Tibial nerve (tissue), 4 donors: ENCODE results near the gene CHM. TPM values are rescaled to one million over a fixed set of nuclear protein-coding genes. Genes with fewer than 3 reads are reported as not detected.

Experiments used
- DNase-seq, 2 donors: peaks; one replicate each; pipeline ENCODE4 v3.0.0-alpha.2; 2019; ENCODE audit warnings: low spot score in 2 of 2
- H3K27ac ChIP-seq, 4 donors: fragments of 200-600 bp; sonication (generic) in 3 of 4; one replicate each; pipeline ENCODE4 v1.5.1; 2017 to 2019; ENCODE audit warnings: mild to moderate bottlenecking in 1 of 4
- H3K27me3 ChIP-seq, 2 donors: fragments of 200-600 bp; sonication (generic) in 1 of 2; one replicate each; pipeline versions ENCODE4 v1.5.1 to v1.6.0; 2017 to 2019
- H3K36me3 ChIP-seq, 3 donors: fragments of 200-600 bp; sonication (generic); one replicate each; pipeline ENCODE4 v1.5.1; 2018 to 2019
- H3K4me1 ChIP-seq, 4 donors: fragments of 200-600 bp; sonication (generic) in 3 of 4; one replicate each; pipeline ENCODE4 v1.5.1; 2017 to 2019
- H3K4me3 ChIP-seq, 4 donors: fragments of 200-600 bp; sonication (generic) in 3 of 4; one replicate each; pipeline ENCODE4 v1.5.1; 2017 to 2019; ENCODE audit warnings: mild to moderate bottlenecking in 1 of 4, moderate library complexity in 1 of 4
- H3K9me3 ChIP-seq, 4 donors: fragments of 200-600 bp; sonication (generic) in 3 of 4; one replicate each; pipeline ENCODE4 v1.5.1; 2017 to 2019
- EP300 ChIP-seq, 2 donors: sonication (generic); formaldehyde crosslinking; IDR thresholded peaks; one replicate each; pipeline ENCODE4 v1.6.1; 2017; ENCODE audit warnings: antibody characterized with exemption in 2 of 2, mild to moderate bottlenecking in 1 of 2
- POLR2A ChIP-seq, 2 donors: fragments of 450-650 bp; IDR thresholded peaks; one replicate each; pipeline ENCODE4 v1.6.1; 2017; ENCODE audit warnings: antibody characterized with exemption in 2 of 2, mild to moderate bottlenecking in 2 of 2, moderate library complexity in 2 of 2
- WGBS, 2 donors: methylation state at CpG; one replicate each; pipeline ENCODE4 v1.1.5; 2018; 5-methylcytosine and 5-hydroxymethylcytosine counted together
- total RNA-seq, 4 donors: library from RNA; depleted of rRNA; stranded (reverse); fragments of >200 nt; gene quantifications; one replicate each; pipeline ENCODE4 v1.1.0, GENCODE V29; 2016
- TF ChIP-seq, protein P1 (sequence below), 5 experiments: fragments of 200-600 bp in 3 of 5; fragments of 450-650 bp in 2 of 5; sonication (generic) in 3 of 5; IDR thresholded peaks; one replicate each; pipeline ENCODE4 v1.5.1; 2016 to 2019; ENCODE audit warnings: antibody characterized with exemption in 5 of 5, mild to moderate bottlenecking in 3 of 5, moderate library complexity in 2 of 5

CHM gene, protein sequence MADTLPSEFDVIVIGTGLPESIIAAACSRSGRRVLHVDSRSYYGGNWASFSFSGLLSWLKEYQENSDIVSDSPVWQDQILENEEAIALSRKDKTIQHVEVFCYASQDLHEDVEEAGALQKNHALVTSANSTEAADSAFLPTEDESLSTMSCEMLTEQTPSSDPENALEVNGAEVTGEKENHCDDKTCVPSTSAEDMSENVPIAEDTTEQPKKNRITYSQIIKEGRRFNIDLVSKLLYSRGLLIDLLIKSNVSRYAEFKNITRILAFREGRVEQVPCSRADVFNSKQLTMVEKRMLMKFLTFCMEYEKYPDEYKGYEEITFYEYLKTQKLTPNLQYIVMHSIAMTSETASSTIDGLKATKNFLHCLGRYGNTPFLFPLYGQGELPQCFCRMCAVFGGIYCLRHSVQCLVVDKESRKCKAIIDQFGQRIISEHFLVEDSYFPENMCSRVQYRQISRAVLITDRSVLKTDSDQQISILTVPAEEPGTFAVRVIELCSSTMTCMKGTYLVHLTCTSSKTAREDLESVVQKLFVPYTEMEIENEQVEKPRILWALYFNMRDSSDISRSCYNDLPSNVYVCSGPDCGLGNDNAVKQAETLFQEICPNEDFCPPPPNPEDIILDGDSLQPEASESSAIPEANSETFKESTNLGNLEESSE
- 10 to 100 TPM; 16.2 to 27.8 (median 18.1) TPM for total RNA-seq

DNA sequence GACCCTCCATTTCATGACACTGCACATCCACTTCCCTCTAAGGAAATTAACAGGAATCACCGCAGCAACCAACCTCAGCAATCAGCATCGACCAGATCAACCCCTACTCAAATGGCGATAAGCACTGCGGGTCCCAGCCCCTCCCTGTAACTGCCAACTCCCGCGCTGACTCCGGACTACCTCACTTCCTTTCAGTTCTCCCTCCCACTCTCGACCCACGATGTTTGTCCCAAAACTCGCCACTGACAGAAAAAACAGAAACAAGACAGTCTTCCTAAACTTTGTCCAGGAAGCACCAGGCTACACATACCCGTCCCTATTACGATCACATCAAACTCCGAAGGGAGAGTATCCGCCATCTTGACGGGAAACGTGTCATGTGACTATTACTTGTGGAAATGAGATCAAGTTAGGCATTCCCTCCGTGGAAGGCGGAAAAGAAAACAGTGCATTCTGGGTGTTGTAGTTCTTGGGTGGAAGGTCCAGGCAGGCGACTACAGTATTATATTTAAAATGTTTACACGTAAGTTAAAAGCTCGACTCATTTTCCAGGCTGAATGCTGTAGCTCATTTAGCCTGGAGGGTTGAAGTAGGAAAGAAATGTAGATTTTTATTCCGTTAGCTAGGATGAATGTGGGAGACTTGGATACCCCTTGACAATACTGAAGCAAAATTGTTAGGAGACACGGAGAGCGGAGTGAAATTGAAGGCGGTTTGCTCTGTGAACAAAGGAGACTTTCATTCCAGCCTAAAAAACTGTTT, at the start of gene CHM:
Gene CHM (minus strand): TSS at position 385 of the 762 bp plus-strand sequence. CDS start 26 bp downstream, at position 359.
- H3K27ac ChIP-seq = peak within 1 kb of the TSS; percentile 79 to 92 (median 83)
- peaks cover 0 to 14% (median 0%) of the 10 kb centered on the region in 4 donors for H3K4me1 ChIP-seq
- DNase-seq = peak; percentile 14 to 71
- H3K27me3 ChIP-seq = no peaks in the 10 kb centered on the region
- no peaks in the 10 kb centered on the region for H3K36me3 ChIP-seq
- 0 to 24% methylated on average over 24 to 25 of the region's 25 CpGs for WGBS, 2 donors
- TF ChIP-seq POLR2A (IDR thresholded peaks at IDR 0.05) (peak in 1 of 2 donors; percentile 57), EP300 (IDR thresholded peaks at IDR 0.05) (peak; percentile 49 to 97)
- TF ChIP-seq, protein P1, sequence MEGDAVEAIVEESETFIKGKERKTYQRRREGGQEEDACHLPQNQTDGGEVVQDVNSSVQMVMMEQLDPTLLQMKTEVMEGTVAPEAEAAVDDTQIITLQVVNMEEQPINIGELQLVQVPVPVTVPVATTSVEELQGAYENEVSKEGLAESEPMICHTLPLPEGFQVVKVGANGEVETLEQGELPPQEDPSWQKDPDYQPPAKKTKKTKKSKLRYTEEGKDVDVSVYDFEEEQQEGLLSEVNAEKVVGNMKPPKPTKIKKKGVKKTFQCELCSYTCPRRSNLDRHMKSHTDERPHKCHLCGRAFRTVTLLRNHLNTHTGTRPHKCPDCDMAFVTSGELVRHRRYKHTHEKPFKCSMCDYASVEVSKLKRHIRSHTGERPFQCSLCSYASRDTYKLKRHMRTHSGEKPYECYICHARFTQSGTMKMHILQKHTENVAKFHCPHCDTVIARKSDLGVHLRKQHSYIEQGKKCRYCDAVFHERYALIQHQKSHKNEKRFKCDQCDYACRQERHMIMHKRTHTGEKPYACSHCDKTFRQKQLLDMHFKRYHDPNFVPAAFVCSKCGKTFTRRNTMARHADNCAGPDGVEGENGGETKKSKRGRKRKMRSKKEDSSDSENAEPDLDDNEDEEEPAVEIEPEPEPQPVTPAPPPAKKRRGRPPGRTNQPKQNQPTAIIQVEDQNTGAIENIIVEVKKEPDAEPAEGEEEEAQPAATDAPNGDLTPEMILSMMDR (IDR thresholded peaks at IDR 0.05) = no peak
- H3K4me3 ChIP-seq = peak within 1 kb of the TSS; percentile 34 to 59 (median 47)
- H3K9me3 ChIP-seq = no peaks in the 10 kb centered on the region

DNA sequence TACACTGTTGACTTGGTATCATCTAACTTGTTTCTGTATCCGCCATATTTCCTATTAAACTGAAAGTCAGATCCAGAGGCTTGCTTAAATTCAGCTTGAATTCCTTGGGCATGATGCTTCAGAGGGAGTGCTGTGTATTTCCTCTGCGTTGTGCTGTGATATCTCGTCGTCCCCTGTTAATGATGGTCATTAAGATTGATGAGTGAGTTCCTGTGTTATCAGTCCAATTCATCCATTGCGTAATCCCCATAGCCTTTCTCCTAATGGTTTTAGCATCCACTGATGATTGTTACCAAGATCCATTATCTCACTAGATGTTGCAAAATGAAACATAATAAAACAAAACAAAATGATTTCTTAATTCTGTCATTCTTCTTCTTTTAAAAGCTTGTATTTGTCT, 31.3 kb upstream of the CHM start:
- H3K4me1 ChIP-seq = no peaks in the 10 kb centered on the region
- 42 to 57% methylated on average over 5 of the region's 5 CpGs for WGBS, 2 donors
- H3K4me3 ChIP-seq = no peak overlapping the region

DNA sequence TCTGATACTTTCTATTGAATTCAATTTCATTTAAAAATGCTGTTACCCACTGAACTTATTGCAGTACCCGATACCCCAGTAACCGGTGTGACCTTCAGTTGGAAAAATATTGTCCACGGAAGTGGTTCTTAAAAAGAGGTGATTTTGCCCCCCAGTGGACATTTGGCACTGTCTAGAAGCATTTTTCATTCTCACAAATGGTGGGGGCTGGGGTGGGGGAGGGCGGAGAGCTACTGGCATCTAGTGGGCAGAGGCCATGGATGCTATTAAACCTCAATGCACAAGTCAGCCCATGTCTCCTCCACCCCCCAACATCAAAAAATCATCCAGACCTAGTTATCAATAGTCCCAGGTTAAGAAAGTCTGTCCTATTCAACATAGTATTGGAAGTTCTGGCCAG, 19.6 kb upstream of the CHM start:
- Histone ChIP-seq H3K9me3 (no peaks in the 10 kb centered on the region), H3K27ac (no peak overlapping the region), H3K4me1 (no peaks in the 10 kb centered on the region), H3K4me3 (no peak overlapping the region), H3K27me3 (peaks cover 0 to 17% of the 10 kb centered on the region in 2 donors), H3K36me3 (no peaks in the 10 kb centered on the region)
- 42 to 55% methylated on average over 4 of the region's 4 CpGs for WGBS, 2 donors
- DNase-seq = no peak
- TF ChIP-seq EP300 (IDR thresholded peaks at IDR 0.05) (no peak), POLR2A (IDR thresholded peaks at IDR 0.05) (no peak)
- TF ChIP-seq, protein P1 (IDR thresholded peaks at IDR 0.05) = no peak

More for the DNA sequence above, 31.3 kb upstream of the CHM start:
- no peak overlapping the region for H3K27ac ChIP-seq
- no peaks in the 10 kb centered on the region for H3K9me3 ChIP-seq
- TF ChIP-seq, protein P1 (IDR thresholded peaks at IDR 0.05) = no peak
- TF ChIP-seq EP300 (IDR thresholded peaks at IDR 0.05) (no peak), POLR2A (IDR thresholded peaks at IDR 0.05) (no peak)
- no peaks in the 10 kb centered on the region for H3K36me3 ChIP-seq
- no peaks in the 10 kb centered on the region for H3K27me3 ChIP-seq
- DNase-seq = no peak

DNA sequence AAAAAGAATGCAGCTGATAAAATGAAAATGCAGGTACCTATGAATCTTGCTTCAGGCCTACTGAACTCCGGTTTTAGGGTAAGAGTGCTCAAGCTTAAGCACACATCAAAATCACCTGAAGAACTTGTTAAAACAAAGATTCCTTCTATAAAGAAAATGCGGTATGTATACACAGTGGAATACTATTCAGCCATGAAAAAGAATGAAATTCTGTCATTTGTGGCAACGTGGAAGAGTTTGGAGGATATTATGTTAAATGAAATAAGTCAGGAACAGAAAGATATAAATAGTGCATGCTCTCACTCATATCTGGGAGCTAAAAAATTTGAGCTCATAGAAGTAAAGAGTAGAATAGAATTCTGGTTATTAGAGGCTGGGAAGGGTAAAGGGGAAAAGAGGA, 14.0 kb upstream of the CHM start:
- TF ChIP-seq, protein P1 (IDR thresholded peaks at IDR 0.05) = no peak
- no peak for TF ChIP-seq EP300 (IDR thresholded peaks at IDR 0.05)
- Histone ChIP-seq H3K27ac (no peak overlapping the region), H3K4me1 (no peaks in the 10 kb centered on the region), H3K27me3 (peaks cover 0 to 23% of the 10 kb centered on the region in 2 donors), H3K9me3 (no peaks in the 10 kb centered on the region), H3K4me3 (no peak overlapping the region), H3K36me3 (no peaks in the 10 kb centered on the region)
- WGBS, 2 donors = 82 to 95% methylated on average over 3 of the region's 3 CpGs
- DNase-seq = no peak
